Fibroblast of lung (primary cell): ENCODE data around the gene AMBP.

Experiments used
- CTCF ChIP-seq, 2 donors: IDR thresholded peaks in 1 of 2; conservative IDR thresholded peaks in 1 of 2; 1 replicate in 1 of 2; 2 replicates in 1 of 2; pipeline ENCODE4 v1.5.1; 2011 to 2012; ENCODE audit warnings: low read length in 2 of 2, control low read depth in 1 of 2, inconsistent platforms in 1 of 2, low read depth in 1 of 2, mild to moderate bottlenecking in 1 of 2
- EZH2 ChIP-seq: IDR thresholded peaks from 2 replicates; pipeline ENCODE4 v1.5.1; 2012; ENCODE audit warnings: low read length, control low read depth, mild to moderate bottlenecking; ENCODE audit errors: missing control alignments

DNA sequence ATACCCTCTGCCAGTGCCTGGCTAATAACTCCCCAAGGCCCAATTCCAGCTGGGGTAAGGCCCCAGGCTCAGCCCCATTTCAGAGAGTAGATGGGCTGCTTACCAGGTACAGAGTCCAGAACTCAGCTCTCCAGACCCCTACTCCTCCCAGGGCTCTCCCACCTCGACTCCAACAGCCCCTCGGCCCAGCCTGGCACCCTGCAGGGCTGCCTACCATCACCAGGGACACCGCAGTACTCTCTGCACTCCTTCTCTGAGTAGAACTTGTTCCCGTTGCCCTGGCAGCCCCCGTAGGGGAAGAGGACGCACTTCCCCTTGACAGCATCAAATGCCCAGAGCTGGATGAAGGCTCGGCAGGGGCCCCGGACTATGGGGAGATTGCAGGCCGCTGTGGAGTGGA, 17.4 kb downstream of the AMBP start:
- TF ChIP-seq CTCF (conservative IDR thresholded peaks at IDR 0.05 in 1 of 2, IDR thresholded peaks at IDR 0.05 in 1 of 2; ENCODE audit: low read depth in 1 of 2, low read length in 2 of 2) (no peak), EZH2 (no peak)
